Kidney glomerular epithelial cell (primary cell): ENCODE data around the gene CERS2.

Experiments used
- DNase-seq: peaks from one replicate; lab custom pipeline; 2025; lab: John Stamatoyannopoulos, UW

CERS2 gene, protein sequence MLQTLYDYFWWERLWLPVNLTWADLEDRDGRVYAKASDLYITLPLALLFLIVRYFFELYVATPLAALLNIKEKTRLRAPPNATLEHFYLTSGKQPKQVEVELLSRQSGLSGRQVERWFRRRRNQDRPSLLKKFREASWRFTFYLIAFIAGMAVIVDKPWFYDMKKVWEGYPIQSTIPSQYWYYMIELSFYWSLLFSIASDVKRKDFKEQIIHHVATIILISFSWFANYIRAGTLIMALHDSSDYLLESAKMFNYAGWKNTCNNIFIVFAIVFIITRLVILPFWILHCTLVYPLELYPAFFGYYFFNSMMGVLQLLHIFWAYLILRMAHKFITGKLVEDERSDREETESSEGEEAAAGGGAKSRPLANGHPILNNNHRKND

DNA sequence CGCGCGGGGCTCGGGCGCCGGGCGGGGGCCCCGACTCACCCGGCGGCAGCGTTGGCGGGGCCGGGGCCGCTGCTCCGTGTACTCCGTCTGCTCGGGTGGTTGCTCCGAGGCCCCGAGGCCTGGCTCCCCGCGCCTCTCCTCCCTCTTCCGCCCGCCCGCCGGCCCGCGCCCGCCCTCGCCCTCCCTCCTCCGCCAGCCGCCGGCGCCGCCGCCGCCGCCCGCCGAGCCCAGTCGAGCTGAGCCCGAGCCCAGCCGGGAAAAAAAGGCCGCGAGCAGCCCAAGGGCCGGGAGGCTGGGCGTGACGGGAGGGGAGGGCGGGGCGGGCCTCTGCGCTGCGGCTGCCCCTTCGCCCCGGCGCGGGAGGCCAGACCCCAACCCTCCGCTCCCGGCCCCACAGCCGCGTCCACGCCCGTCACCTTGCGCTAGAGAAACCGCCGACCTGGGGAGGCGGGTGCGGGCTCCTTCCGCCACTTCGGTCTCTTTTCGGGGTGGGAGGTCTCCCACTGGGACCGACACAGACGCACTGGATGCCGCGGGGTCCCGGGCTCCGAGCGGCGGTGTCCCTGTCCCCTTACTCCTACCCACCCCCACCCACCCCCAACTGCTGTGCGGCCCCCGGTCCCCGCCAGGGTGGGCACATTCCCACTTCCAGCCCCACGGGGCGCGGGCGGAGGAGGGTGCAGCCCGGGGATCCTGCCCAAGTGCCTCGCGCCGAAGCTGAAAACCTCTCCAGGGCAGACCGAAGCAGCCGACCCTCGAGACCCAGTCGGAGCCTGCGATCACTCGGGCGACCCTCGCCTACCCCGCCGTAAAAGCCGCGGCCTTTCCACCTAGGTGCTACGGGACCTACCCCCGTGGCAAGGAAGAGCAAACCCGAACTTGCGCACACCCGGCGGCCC lies at the start of gene CERS2:
TSS of gene CERS2 (minus strand) at position 256 of the 899 bp plus-strand sequence. CDS start 5,745 bp downstream, outside the sequence.
- peak; percentile 64 for DNase-seq

DNA sequence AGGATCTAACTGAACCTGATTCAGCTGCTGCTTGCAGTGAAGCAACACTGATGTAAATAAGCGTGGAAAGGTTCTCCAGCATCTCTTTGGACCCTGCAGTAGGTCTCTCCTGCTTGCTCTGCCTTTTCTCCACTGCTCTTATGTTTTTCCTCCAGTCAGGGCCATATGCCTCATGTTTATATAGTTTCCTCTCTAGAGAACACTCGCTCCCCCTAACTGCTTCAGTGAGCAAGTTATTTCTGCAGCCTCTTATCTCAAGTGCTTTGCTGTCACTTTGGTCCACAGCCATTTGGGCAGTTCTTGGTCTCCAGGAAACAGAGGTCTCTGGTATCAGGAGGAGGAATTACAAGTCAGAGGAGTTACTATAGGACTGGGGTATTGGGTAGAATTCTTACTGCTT lies 38.9 kb upstream of the CERS2 start:
- peak; percentile 78 for DNase-seq

DNA sequence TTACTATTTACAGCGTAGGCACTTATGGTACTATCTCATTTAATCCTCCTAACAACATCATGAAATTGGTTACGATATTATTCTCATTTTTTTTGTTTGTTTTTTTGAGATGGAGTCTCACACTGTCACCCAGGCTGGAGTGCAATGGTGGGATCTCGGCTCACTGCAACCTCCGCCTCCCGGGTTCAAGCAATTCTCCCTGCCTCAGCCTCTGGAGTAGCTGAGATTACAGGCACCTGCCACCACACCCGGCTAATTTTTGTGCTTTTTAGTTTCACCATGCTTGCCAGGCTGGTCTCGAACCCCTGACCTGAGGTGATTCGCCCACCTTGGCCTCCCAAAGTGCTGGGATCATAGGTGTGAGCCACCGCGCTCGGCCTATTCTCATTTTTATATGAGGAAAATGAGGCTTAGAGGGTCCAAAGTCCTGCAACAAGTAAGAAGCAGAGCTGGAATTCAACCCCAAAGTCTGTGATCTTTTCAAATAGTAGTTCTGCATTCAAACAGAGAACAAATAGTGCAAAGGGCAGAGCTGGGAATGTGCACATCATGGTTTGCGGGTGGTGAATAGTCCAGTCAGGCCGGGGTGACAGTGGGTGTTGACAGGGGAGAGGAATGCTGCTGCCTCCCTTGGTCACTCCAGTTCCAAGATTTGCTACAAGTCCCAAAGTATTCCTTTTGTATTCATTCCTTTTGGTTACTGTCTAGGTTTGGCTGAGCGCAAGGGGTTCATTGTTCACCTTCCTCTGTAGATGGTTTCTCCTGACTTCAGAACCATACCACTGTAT lies 38.2 kb upstream of the CERS2 start:
- no peak for DNase-seq

DNA sequence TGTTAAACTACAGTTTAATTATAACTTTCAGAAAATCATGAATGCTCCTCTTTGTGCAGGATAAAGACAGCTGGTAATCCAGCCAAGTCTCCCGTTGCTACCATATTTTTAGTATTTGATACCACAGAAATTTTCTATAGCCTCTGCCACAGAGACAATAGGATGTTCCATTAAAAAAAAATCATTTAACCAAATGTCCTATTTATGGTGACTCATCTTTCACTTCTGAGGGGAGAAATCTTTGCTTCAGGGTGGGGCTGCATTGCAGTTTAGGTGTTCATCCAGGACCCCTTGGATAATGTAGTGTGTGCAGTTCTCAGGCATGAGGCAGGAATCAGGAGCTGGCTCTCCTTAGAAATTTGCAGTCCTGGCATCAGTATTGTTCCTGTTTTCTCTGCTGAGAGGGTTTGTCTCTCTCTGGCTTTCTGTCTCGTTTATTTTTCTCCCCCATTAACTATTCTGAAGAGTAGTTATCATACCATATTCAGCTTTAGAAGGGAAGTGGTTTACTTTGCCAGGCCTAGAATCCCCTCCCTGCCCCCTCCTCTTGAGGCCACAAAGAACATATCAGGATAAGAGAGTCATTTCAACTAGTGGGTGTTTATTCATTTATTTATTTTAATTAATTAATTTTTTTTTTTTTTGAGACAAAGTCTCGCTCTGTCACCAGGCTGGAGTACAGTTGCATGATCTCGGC lies 36.7 kb upstream of the CERS2 start:
- no peak for DNase-seq

DNA sequence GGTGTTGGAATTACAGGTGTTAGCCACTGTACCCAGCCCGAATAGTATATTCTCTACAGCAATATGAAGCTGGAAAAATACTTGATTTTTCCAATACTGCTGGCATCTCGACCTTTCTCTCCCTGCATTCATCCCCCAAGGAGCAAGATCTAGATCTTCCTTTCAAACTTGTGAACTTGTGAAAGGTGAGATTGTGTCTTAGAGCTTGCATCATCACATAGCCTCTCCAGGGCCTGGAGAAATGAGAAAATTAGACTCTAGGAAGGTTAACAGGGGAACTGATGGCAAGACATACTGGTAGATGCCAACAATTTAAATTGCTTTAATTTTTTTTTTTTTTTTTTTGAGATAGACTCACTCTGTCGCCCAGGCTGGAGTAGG lies 35.7 kb upstream of the CERS2 start:
- no peak for DNase-seq

DNA sequence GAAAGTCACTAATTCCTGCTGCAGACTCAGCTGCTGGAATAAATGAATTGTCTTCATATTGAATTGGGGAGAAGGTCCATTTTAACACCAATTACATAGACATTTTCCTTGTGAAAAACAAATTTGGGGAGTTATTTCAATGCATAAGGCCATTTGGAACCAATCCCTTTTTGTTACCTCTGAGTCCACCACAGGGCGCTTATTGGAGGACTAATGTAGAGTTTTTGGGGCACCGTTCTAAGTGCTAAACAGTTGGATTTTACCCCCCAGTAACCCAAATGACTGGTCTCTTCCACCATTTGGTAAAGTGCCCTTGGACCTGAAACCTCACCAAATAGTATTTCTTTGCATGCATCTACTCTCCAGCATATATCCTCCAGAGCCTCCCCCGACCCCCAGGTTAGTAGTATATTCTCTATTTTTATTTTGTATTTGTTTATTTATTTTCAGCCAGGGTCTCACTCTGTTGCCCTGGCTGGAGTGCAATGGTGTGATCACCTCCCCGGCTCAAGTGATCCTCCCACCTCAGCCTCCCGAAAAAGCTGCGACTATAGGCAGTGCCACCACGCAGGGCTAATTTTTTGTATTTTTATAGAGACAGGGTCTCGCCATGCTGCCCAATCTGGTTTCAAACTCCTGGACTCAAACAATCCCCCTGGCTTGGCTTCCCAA lies 35.2 kb upstream of the CERS2 start:
- DNase-seq: no peak

DNA sequence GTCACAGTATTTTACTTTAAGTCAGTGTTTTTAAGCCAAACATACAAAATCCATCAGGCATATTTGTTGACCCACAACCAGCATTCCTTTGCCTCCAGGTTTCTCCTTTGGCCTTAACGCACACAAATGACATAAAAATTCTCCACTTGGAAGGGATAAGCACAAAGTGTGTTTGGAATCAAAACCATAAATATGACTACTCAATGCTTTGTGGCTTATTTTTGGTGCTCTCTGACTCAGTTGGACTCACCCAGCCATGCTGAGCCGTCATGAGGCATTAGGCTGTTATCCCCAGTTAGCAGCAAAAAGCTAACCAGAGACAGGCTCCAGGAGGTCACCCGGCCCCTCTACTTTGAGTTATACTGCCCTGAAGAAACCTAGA lies 34.6 kb upstream of the CERS2 start:
- no peak for DNase-seq

DNA sequence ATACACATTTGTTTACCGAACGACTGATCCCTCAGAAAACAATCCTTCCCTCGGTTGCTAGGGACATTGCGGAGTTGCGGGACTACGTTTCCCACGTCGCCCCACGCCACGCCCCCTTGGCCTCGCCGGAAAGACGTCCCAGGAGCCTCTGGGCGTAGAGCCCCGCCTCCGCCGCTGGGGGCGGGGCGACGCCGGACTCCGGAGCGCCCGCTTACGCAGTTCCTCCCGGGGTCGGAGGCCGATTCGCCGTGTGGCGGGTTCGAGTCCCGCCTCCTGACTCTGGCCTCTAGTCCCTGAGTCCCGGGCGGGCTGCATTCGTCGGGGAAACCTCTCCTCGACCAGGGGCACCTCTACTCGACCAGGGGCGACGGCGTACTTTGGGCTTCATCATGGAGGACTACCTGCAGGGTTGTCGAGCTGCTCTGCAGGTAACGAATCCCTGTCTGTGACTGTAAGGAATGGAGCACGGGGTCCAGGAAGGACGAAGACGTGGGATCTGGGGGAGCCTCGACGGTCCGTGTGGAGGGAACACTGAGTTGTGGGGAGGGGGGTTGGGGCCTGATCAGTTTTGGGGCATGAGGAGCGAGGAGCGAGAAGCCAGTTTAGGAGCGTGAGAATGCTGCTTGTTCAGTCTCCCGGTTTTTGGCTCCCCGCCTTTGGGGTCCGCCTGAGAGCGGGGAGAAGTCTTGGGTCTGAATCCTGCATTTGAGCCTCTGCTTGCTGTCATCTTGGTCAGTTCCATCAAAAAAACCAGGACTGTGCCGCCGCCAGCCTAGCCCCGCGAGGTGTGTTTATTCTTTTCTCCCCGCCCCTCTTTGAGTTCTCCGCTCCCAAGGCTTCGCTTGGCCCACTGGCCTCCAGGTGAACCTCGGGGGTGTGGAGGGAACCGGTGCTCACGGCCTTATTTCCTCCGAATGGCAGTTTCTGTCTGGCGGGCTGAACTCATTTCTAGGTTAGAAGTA lies 33.9 kb upstream of the CERS2 start, which contains the start of gene PRUNE1:
TSS of gene PRUNE1 (plus strand) at position 206 of the 962 bp plus-strand sequence. CDS start at position 390, 184 bp downstream.
- peak; percentile 90 for DNase-seq

DNA sequence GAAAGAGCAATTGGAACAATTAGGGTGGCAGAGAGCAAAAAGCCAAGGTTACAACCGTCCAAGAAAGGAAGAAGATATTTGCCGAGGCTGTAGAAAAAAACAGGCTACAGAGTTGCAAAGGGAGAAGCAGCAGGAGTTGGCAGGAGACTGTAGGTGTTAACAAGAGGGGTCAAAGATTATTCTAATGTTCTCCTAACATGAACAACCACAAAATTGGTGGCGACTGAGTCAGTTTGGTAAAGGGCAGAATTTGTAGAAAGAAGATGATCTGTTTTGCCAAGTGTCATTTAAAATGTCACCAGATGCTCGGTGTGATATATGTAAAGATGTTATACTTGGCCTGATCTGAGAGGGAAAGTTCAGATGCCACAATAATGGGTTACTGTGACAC lies 33.2 kb upstream of the CERS2 start:
- DNase-seq: no peak

DNA sequence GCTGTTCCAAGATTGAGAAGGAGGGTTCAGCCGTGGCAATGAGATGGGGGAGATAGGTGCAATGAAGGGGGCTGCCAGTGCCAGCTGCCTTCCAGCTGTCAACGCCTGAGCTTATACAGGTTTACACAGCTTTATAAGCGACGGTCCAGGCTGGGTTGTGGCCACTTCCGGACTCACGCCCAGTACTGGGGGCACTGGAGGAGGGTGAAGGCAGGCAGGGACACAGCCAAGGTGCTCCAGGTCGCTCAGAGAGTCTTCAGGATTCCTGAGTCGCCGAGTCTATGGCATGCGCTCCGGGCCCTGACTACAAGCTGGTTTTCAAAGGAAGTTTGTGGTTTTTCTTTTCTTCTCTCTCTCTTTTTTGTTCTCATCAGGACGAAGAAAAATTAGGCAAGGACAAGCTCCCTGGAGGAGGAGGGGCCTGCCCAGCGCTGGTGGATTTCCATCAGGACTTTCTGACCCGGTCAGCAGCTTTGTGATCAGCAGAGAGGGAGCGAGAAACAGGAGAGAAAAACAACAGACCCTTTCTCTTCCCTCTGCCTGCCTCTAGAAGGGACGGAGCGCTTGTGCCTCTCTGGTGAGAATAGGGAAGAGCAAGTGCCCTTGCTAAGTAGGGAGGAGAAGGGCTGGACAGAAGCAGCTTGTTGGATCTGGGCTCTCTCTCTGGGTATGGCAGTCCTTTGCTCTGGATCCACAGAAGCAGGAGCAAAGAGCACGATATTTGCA lies 31.9 kb upstream of the CERS2 start, which contains the start of gene MINDY1:
TSS of gene MINDY1 (minus strand) at position 576 of the 726 bp plus-strand sequence. CDS start 4,285 bp downstream, outside the sequence.
- DNase-seq: peak; percentile 84

DNA sequence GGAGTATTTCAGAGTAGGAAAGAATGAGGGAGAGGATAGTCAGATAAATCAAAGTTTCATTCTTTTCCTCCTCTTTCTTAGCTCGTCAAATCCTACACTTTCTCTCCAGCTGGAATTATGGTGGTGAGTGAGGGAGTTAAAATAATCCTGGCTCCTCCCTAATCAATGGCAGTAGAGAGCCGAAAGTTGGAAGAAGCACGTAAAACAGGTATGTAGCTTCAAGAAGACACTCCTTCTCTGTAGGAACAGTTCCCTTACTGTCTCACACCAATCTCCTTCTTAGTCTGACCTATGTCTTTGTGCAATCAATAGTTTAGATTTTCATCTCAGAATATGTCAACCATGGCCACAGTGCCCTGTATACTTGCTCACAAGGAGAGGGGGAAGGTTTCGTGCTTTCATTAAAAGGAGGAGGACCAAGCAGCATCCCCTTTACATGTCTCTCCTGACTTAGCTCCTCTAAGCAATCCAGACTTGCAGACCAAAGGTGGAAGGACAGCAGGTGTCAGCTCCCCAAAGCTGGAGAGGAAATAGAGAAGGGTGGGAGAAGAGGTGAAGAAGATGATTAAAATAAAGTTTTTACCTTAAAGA lies 31.2 kb upstream of the CERS2 start:
- DNase-seq: no peak

DNA sequence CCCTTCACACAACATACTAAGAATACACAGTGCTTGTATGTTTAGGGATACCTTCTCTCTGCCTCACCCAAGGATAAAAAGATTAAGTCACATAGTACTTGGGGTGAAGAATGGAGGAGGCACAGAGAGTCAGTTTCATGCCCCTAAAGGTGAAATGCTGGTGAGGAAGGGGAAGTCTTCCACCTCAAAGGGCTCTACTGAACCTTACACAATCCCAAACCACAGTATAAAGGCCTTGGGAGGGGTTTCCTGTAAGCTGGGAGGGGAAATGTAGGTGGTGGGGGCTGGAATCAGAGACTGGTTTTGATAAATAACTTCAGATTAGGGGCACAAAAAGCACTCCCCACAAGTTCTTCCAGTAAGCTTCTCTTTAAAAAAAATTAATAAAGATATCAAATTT lies 28.5 kb upstream of the CERS2 start:
- no peak for DNase-seq

DNA sequence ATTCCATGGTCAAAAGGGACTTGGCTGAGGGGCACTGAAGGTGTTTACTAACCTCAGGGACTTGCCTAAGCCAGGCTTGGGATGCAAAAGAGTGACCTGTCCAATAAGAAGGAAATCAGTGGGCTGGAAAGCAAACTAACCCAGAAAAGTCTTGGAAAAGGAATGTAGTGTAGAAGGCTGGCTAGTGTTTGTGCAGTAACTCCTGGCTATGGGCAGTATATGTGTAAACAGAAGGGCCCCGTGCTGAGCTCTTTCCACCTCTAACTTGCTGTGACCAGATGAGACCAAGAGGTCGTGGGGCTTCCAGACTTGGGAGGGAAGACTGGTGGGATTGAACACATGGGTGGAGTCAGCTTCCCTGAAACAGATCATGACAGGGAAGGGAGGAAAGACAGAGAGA lies 28.0 kb upstream of the CERS2 start:
- DNase-seq: no peak

DNA sequence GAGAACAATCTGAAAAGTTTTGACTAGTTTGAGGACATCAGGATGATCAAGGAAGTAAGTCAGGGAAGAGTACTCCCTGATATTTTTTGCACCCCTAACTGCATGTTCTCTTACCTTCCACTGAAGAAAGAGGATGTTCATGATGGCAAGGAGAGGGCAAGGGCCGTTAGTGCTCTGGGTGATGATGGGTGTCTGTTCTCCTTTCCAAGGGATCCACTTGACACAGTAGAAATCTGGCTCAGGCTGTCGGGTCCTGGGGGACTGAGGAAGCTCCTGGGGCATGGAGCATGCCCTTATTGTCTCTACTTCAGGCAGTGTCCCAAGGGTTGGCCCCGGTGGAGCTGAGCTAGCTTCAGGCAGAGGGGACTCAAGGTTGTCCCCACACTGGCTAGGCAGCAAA lies 27.4 kb upstream of the CERS2 start:
- no peak for DNase-seq

DNA sequence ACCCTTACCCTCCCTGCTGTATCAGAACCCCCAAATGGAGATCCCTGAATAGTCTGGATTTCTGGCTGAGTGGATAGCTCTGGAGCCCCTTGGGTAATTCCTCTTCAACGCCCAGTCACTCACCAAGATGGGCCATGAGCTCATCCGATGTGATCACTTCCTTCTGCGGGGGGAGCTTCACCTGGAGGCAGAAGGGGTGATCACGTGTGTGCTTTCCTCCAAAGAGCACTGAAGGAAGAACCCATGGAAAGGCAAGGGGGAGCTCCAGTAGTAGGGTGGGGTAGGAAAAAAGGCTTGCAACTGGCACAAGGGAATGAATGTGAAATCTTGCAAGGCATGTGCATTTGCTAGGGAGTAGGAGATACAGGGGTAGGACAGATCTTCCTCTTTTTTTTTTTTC lies 27.0 kb upstream of the CERS2 start:
- DNase-seq: no peak

DNA sequence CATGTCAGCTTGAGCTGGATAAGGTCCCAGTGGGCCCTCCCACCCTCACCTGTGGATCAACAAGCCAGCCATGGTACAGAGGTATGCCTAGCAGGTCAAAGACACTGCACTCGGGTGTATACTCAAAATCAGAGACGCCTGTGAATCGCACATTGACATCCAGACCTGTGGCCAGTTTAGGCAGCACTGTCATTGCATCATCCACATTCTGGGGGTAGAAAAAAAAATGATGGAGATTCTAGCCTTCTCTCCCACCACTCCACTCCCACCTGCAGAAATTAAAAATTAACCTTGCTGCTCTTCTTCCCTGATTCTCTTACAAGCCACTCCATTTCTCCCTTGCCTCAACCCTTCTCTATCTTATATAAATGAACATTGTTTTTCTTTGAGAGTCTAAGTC lies 25.8 kb upstream of the CERS2 start:
- no peak for DNase-seq

DNA sequence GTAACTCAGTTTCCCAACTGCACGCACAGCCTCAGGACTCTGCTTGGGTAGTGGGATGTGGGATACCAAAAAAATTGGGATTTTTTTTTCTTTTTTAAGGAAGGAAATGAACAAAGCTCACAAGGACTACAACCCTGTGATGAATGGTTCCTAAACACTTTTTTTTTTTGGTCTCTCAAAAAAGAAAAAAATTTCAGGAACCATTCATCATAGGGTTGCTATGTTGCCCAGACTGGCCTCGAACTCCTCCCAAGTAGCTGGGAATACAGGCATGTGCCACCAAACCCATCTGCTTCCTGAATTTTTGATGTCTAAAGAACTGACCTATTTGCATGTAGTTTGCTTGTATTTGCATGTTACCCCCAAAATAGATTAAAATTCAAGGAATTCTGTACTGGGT lies 25.3 kb upstream of the CERS2 start:
- no peak for DNase-seq

DNA sequence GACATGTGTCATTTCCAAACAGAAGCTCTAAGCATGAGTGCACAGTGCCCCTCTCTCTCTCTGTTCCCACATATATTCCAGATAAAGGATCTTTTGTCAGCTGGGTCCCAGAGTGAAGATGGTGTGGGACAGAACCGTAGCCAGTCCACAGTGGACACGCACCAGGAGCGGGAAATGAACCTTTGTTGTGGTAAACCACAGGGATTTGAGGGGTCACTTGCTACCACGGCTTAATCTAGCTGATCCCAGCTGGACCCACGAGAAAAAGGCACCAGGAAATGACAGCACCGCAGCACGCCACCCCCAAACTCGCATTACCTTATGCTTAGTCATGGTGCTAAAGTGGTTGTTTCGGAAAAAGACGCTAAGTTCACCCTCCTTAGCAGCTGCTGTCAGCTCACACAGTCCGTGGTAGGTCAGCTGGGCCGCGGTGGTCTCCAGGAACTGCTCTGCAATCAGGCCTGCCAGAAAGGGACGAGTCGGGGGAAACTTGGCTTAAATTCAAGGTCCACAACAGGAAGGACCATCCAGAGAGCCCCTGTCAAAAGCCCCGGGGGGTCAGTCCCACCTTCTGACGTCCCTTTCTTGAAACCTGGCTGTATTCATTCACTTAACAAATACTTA lies 24.5 kb upstream of the CERS2 start:
- DNase-seq: no peak
